K562 (cell line): ENCODE results near the gene RNU11. TPM values are rescaled to one million over a fixed set of nuclear protein-coding genes. Genes with fewer than 3 reads are reported as not detected.

ENCODE experiments used
- ARID2 ChIP-seq: fragments of 450-650 bp; IDR thresholded peaks from 2 replicates; pipeline ENCODE4 v1.6.1; 2017; ENCODE audit warnings: antibody characterized with exemption, mild to moderate bottlenecking
- CBX2 ChIP-seq: fragments of 200-600 bp; sonication (generic); IDR thresholded peaks from one replicate; pipeline ENCODE4 v1.6.1; 2012; ENCODE audit warnings: mild to moderate bottlenecking, low read length, inconsistent platforms; ENCODE audit not compliant: insufficient read depth, poor library complexity, severe bottlenecking
- CREB1 ChIP-seq, 2 experiments: sonication (generic) in 1 of 2; formaldehyde crosslinking in 1 of 2; IDR thresholded peaks; 2 replicates each; pipeline versions ENCODE4 v1.6.1 to v1.8.0; 2012 to 2022; ENCODE audit warnings: inconsistent platforms in 1 of 2, mild to moderate bottlenecking in 1 of 2, missing genetic modification reagents in 1 of 2, moderate library complexity in 1 of 2
- FUS ChIP-seq: fragments of 200-400 bp; formaldehyde crosslinking; optimal IDR thresholded peaks from 2 replicates; pipeline ENCODE3; 2017; ENCODE audit warnings: low read depth, low read length
- GTF2E2 ChIP-seq: fragments of 200-800 bp; sonication (Bioruptor generic); IDR thresholded peaks from 2 replicates; pipeline ENCODE4 v1.6.1; 2016; ENCODE audit warnings: missing genetic modification characterization, missing compliant biosample characterization
- HCFC1 ChIP-seq: IDR thresholded peaks from 2 replicates; pipeline ENCODE4 v1.6.1; 2012; ENCODE audit warnings: low read depth, low read length, improper control_type of control experiment
- HDGF ChIP-seq: fragments of 450-650 bp; IDR thresholded peaks from 2 replicates; pipeline ENCODE4 v1.6.1; 2016
- HIVEP1 ChIP-seq: fragments of 250-450 bp; sonication (Bioruptor Pico); IDR thresholded peaks from 2 replicates; pipeline ENCODE4 v1.4.0; 2020; ENCODE audit warnings: mild to moderate bottlenecking
- KDM2B ChIP-seq: fragments of 250-450 bp; sonication (Bioruptor Pico); IDR thresholded peaks from 2 replicates; pipeline ENCODE4 v1.8.0; 2021; ENCODE audit warnings: mild to moderate bottlenecking, moderate library complexity
- MCM2 ChIP-seq: fragments of 450-650 bp; IDR thresholded peaks from 2 replicates; pipeline ENCODE4 v1.6.1; 2017; ENCODE audit warnings: low read depth, mild to moderate bottlenecking
- PHB2 ChIP-seq: fragments of 450-650 bp; IDR thresholded peaks from 2 replicates; pipeline ENCODE4 v1.6.1; 2017; ENCODE audit warnings: low read depth
- PURB ChIP-seq: sonication (generic); formaldehyde crosslinking; IDR thresholded peaks from 2 replicates; pipeline ENCODE4 v1.9.0; 2021; ENCODE audit warnings: low read depth, mild to moderate bottlenecking, missing genetic modification reagents
- RBFOX2 ChIP-seq: fragments of 200-400 bp; formaldehyde crosslinking; IDR thresholded peaks from 2 replicates; pipeline ENCODE4 v1.6.1; 2017; ENCODE audit warnings: low read depth, mild to moderate bottlenecking, low read length, moderate library complexity
- RFX5 ChIP-seq: IDR thresholded peaks from 2 replicates; pipeline ENCODE4 v1.6.1; 2011; ENCODE audit warnings: low read depth, mild to moderate bottlenecking, improper control_type of control experiment, low read length
- TAF7 ChIP-seq: fragments of 450-650 bp; IDR thresholded peaks from 2 replicates; pipeline ENCODE4 v1.6.1; 2016; ENCODE audit warnings: missing genetic modification characterization, missing compliant biosample characterization
- ZBTB5 ChIP-seq: fragments of 450-650 bp; IDR thresholded peaks from 2 replicates; pipeline ENCODE4 v1.6.1; 2017; ENCODE audit warnings: antibody characterized with exemption
- ZC3H11A ChIP-seq: IDR thresholded peaks from 2 replicates; pipeline ENCODE4 v1.6.1; 2012; ENCODE audit warnings: low read depth, low read length, improper control_type of control experiment
- ZFP36 ChIP-seq: fragments of 150-350 bp; IDR thresholded peaks from 2 replicates; pipeline ENCODE4 v1.6.1; 2018; ENCODE audit warnings: low read length, low read depth; ENCODE audit not compliant: partially characterized antibody
- ZNF121 ChIP-seq: sonication (generic); formaldehyde crosslinking; conservative IDR thresholded peaks from 2 replicates; pipeline ENCODE4 v1.8.0; 2022; ENCODE audit warnings: missing genetic modification reagents
- ZNF165 ChIP-seq: fragments of 250-450 bp; sonication (Bioruptor Pico); IDR thresholded peaks from 2 replicates; pipeline ENCODE4 v1.4.0; 2020; ENCODE audit warnings: borderline replicate concordance
- ZNF217 ChIP-seq: sonication (generic); formaldehyde crosslinking; IDR thresholded peaks from 2 replicates; pipeline ENCODE4 v1.8.0; 2022; ENCODE audit warnings: mild to moderate bottlenecking, missing genetic modification reagents
- polyA plus RNA-seq, 8 experiments: library from polyadenylated mRNA; depleted of rRNA in 4 of 8; stranded (reverse) in 5 of 8; unstranded in 3 of 8; fragments of >200 nt; fragmentation: Nextera tagmentation in 2 of 8; fragmentation: Illumina TruSeq in 1 of 8; extraction: Ambion mirVana in 2 of 8; extraction: Trizol in 1 of 8; gene quantifications; 2 replicates each; pipeline versions ENCODE4 v1.2.1 to v1.2.3, GENCODE V29; 2011 to 2014; ENCODE audit warnings: inconsistent platforms in 1 of 8, missing spikeins in 1 of 8
- total RNA-seq, 7 experiments: library from RNA; depleted of rRNA in 6 of 7; stranded (reverse); fragments of >200 nt in 6 of 7; fragmentation: Illumina TruSeq in 2 of 7; extraction: Trizol in 2 of 7; gene quantifications; 2 replicates each; pipeline versions ENCODE4 v1.2.1 to v1.2.3, GENCODE V29; 2011 to 2021; ENCODE audit warnings: low replicate concordance in 1 of 7
- TF ChIP-seq, protein P1 (sequence below): fragments of 250-450 bp; sonication (Bioruptor Pico); IDR thresholded peaks from 2 replicates; pipeline ENCODE4 v1.4.0; 2020; ENCODE audit warnings: mild to moderate bottlenecking
- TF ChIP-seq, protein P2 (sequence below): fragments of 250-450 bp; sonication (Bioruptor Pico); IDR thresholded peaks from 2 replicates; pipeline ENCODE4 v1.8.0; 2022; ENCODE audit warnings: moderate library complexity, mild to moderate bottlenecking, inconsistent platforms
- TF ChIP-seq, protein P3 (sequence below), 2 experiments: fragments of 450-650 bp in 1 of 2; sonication (generic) in 1 of 2; formaldehyde crosslinking in 1 of 2; IDR thresholded peaks in 1 of 2; conservative IDR thresholded peaks in 1 of 2; 2 replicates each; pipeline versions ENCODE4 v1.6.1 to v1.8.1; 2016 to 2023; ENCODE audit warnings: mild to moderate bottlenecking in 2 of 2, moderate library complexity in 2 of 2, inconsistent platforms in 1 of 2, missing genetic modification reagents in 1 of 2

The RNU11 gene
- total and polyA plus RNA-seq, 9 of the 15 experiments (the other 6 are each of a cell fraction or from before 2014, with no cell fraction given) = not detected

- TF ChIP-seq ZNF165 (CRISPR knock-in tag) (no peak), PURB (CRISPR knock-in tag) (no peak), ZC3H11A (peak; percentile 97), TAF7 (tag) (0 out of 2 replicates have a peak, but pooled peaks have one; percentile 46), MCM2 (no peak), RBFOX2 (peak; percentile 97), FUS (peak; percentile 98), ZNF121 (no peak), ZFP36 (peak; percentile 44), KDM2B (peak; percentile 85; the same call in 1 of the 2 replicates), ZBTB5 (no peak), HDGF (no peak), CBX2 (no peak), GTF2E2 (tag) (peak; percentile 100), PHB2 (peak; percentile 78; the same call in 1 of the 2 replicates), ARID2 (peak; percentile 92), CREB1 (IDR thresholded peaks at IDR 0.05) (peak; percentile 90), CREB1 (CRISPR knock-in tag; IDR thresholded peaks at IDR 0.05) (peak; percentile 83), HCFC1 (peak; percentile 84), RFX5 (peak; percentile 77), HIVEP1 (peak; percentile 73), ZNF217 (CRISPR knock-in tag) (0 out of 2 replicates have a peak, but pooled peaks have one; percentile 8)
- TF ChIP-seq, protein P1, sequence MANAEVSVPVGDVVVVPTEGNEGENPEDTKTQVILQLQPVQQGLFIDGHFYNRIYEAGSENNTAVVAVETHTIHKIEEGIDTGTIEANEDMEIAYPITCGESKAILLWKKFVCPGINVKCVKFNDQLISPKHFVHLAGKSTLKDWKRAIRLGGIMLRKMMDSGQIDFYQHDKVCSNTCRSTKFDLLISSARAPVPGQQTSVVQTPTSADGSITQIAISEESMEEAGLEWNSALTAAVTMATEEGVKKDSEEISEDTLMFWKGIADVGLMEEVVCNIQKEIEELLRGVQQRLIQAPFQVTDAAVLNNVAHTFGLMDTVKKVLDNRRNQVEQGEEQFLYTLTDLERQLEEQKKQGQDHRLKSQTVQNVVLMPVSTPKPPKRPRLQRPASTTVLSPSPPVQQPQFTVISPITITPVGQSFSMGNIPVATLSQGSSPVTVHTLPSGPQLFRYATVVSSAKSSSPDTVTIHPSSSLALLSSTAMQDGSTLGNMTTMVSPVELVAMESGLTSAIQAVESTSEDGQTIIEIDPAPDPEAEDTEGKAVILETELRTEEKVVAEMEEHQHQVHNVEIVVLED (CRISPR knock-in tag) = peak; percentile 52
- TF ChIP-seq, protein P2, sequence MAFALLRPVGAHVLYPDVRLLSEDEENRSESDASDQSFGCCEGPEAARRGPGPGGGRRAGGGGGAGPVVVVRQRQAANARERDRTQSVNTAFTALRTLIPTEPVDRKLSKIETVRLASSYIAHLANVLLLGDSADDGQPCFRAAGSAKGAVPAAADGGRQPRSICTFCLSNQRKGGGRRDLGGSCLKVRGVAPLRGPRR (CRISPR knock-in tag) = peak; percentile 90
- TF ChIP-seq, protein P3, sequence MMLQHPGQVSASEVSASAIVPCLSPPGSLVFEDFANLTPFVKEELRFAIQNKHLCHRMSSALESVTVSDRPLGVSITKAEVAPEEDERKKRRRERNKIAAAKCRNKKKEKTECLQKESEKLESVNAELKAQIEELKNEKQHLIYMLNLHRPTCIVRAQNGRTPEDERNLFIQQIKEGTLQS (IDR thresholded peaks at IDR 0.05) = peak; percentile 32
- TF ChIP-seq, protein P3 (CRISPR knock-in tag; conservative IDR thresholded peaks at IDR 0.05) = peak; percentile 99
These were observed at the start of gene RNU11 (continued) for GRCh38 chr1:28648474-28649198.
